NCI-H2227 (cell line): ENCODE data around the gene SUDS3.
"Not testable (repeated sequence)": the region's sequence is repeated elsewhere in the genome, so short reads cannot be mapped to it uniquely, and the experiment has no call there.

Experiments
- DNase-seq: peaks from one replicate; lab custom pipeline; 2025; ENCODE audit not compliant: unreplicated experiment; lab: John Stamatoyannopoulos, UW

Gene SUDS3

DNA sequence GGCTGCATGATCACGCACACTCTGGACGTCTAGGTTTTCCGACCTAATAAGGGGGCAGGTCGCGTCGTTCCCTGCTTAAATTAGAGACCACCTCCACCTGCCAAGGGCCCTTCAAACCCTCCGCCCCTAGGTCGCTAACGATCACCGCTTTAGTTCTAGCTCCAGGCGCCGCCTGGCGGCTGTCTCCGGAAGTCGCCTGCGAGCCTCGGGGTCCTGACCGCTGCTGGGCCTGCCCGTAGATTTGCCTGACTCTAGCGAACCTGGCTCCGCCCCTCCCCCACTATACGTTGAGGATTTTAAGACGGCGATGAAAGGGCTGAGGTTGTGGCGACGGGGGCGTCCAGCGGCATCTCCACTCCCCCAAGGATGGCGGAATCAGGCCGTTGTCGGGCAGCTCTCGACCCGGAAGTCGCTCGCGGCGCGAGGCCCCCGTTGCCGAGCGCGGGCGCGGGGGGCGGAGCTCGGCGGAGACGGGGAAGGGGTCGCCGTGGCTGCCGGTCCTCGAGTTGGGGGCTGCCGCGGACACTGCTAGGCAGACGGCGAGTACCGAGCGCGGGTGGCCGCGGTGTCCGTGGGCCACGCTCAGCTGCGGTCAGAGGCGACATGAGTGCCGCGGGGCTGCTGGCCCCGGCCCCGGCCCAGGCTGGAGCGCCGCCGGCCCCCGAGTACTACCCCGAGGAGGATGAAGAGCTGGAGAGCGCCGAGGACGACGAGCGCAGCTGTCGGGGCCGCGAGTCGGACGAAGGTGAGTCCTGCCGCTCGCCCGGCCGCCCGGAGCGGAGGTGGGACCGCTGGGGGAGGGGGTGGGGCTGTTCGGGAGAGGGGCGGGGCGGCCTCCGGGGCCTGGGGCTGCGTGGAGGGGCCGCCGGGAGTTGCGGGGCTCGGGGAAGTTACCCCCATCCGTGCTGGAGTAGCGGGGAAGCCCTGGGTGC lies at the start of gene SUDS3:
Gene SUDS3 (plus strand): TSS at position 467 of the 932 bp plus-strand sequence. CDS start 137 bp downstream, at position 604.
- DNase-seq, result peak; percentile 96

GRCh38 chr12:118326991-118327390 lies 49.4 kb upstream of the SUDS3 start:
- no peak for DNase-seq

- DNase-seq, result no peak
Observed at GRCh38 chr12:118327391-118327790, 49.0 kb upstream of the SUDS3 start.

DNA sequence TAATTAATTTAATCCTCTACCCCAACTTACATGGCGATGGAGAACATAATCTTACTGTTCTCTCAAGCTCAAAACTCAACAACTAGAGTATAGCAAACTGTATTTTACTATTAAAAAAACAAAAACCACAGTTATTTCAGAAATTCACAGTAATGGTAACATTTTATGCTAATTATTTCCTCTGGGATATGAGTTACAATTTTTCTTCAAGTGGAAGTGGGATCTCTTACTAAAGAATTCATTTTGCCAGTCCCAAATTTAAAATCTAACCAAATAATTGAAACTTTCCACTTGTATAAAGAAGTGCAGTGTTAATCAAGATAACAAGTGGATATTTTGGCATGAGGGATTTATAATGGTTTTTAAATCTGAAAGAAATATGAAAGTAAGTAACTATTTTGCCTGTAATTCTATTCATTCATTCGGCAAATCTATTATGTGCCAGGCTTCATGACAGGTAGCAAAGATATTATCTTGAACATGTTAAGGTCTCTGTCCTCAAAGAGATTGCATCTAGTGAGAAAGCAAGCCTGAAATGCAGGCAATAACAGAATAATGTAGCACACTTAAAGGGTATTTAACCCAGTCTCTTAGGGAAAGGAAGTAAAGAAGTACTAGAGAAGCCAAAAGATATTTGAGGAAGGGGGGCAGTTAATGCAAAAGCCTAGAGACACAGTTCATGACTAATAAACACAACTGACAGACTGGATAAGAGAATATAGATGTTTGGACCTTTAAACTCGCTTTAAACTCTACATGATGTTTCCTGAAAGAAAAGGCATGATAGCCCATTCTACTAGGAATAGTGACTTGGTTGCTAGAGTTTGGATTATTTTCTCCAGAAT lies 47.6 kb upstream of the SUDS3 start:
- DNase-seq, result no peak

DNA sequence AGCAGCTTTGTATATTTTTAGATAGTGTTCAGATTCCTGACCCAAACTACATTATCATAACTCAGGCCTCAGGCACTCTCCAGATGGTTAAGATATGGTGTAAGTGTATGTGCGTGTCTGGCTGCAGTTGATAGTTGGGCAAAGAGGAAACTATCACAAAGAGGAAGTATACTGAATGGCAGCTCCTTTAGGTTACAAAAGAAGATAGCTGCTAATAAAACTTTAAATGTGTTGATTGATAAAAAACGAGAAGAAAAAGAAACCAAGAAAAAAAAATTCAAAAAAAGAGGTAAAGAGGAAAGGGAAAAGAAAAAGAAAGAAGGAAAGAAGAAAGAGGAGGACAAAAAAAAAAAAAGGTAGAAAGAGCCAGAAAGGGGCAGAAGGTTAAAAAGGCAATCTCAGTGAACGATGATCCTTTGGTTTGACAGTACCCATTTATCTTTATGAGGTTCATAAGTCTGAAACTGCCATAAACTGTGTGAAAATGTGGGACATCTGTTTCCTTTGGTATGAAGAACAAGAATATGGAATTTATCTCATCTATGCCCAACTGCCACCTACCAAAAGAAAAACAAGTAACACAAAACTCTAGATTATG lies 45.8 kb upstream of the SUDS3 start:
- DNase-seq, result no peak

GRCh38 chr12:118332511-118332910 lies 43.8 kb upstream of the SUDS3 start:
- DNase-seq, result no peak

GRCh38 chr12:118334241-118334640 lies 42.1 kb upstream of the SUDS3 start:
- DNase-seq, result no peak

DNA sequence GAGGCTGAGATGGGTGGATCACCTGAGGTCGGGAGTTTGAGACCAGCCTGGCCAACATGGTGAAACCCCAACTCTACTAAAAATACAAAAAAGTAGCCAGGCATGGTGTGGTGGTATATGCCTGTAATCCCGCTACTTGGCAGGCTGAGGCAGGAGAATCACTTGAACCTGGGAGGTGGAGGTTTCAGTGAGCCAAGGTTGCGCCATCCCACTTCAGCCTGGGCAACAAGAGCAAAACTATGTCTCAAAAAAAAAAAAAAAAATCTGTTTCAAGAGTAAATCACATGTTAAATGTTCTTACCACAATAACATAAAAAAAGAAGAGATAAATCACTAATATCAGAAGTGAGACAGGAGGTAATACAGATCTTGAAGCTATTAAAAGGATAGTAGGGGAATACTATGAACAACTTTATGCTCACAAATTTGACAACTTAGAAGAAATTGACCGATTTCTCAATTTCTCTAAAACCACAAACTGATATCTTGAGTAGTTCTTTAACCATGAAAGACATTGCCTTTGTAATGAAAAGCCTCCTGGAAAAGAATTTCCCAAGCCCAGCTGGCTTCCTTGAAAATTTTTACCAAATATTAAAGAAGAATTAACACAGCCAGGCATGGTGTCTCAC lies 41.3 kb upstream of the SUDS3 start:
- no peak for DNase-seq

DNA sequence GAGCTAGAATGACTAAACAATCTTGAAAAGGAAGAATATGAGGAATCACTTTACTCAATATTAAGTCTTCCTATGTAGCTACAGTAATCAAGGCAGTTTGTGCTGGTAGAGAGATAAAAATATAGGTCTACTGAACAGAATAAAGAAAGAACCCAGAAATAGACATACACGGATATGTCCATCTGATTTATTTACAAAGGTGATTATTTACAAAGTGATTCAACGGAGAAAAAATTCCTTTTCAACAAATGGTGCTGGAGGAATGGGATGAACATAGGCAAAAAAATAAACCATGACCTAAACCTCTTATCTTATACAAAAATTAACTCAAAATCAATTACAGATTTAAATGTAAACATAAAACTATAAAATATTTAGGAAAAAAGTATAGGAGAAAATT lies 40.2 kb upstream of the SUDS3 start:
- no peak for DNase-seq

- no peak for DNase-seq
Observed at GRCh38 chr12:118337194-118337838, 39.0 kb upstream of the SUDS3 start.

GRCh38 chr12:118342090-118342489 lies 34.3 kb upstream of the SUDS3 start:
- DNase-seq, result no peak

- DNase-seq, result no peak
Observed at GRCh38 chr12:118344829-118345228, 31.5 kb upstream of the SUDS3 start.

DNA sequence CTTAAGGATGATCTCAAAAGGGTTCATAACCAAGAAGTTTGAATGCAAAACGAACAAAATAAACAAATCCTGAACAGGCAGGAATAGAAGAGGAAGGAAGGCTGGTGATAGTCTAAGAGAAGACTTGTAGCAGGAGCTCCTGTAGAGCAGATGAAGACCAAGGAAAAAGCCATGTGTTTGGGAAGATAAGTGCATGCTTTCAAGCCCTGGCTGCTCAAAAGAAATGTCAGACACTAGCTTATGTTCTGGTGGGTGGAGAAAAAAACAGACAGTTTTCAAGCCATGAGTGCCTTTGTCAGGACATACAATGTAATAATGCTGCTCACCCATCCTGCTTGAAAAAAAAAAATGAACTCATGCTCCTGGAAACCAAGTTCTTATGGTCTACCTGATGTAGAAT lies 31.0 kb upstream of the SUDS3 start:
- no peak for DNase-seq

DNA sequence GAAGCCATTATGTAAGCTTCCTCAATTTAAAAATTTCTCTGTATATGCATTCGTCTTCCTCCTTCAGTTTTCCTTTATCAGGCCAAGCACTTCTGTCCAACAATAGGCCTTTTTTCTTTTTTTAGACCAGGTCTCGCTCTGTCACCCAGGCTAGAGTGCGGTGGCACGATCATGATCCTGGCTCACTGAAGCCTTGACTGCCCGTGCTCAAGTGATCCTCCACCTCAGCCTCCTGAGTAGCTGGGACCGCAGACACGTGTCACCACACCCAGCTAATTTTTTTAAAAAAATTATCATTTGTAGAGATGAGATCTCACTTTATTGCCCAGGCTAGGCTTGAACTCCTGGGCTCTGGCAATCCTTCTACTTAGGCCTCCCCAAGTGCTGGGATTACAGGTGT lies 29.5 kb upstream of the SUDS3 start:
- DNase-seq, result no peak

- DNase-seq, result no peak
Observed at GRCh38 chr12:118347916-118348315, 28.4 kb upstream of the SUDS3 start.

- no peak for DNase-seq
Observed at GRCh38 chr12:118350908-118351559, 25.3 kb upstream of the SUDS3 start.

DNA sequence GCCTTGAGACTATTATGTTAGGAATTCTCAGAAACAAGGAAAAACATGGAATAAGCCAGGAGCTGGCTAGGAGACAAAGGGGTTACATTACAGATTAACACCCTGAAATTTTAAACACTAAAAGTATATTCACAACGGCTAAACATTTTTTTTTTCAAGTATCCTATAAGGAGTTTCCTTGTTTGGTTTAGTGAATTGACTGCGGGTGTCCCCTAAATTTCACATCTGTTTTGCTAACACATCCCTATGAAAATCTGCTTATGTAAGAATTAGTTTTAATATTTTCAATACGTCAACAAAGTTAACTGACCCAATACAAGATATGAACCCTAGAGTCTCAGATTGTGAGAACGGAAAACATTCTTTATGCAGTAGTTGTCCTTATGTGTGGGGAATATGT lies 22.6 kb upstream of the SUDS3 start:
- no peak for DNase-seq

DNA sequence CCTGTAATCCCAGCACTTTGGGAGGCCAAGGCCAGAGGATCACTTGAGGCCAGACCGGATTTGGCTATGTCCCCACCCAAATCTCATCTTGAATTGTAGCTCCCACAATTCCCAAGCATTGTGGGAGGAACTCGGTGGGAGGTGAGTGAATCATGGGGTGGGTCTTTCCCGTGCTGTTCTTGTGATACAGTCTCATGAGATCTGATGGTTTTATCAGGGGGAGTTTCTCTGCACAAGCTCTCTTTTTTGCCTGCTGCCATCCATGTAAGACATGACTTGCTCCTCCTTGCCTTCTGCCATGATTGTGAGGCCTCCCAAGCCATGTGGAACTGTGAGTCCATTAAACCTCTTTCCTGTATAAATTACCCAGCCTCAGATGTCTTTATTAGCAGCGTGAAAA lies 21.9 kb upstream of the SUDS3 start:
- DNase-seq, result not testable (repeated sequence)

DNA sequence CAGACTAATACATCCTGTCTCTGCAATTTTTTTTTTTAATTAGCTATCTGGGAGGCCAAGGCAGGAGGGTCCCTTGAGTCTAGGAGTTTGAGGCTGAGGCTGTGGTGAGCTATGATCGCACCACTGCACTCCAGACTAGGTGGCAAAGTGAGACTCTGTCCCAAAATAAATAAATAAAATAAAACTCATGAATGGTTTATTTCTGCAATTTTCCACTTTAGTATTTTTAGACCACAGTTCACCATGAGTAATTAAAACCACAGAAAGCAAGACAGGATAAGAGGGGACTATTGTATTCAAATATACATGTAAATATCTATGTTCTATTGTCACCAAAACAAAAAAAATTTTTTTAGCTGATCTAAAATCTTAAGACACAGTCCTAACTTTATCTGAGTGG lies 21.5 kb upstream of the SUDS3 start:
- no peak for DNase-seq

DNA sequence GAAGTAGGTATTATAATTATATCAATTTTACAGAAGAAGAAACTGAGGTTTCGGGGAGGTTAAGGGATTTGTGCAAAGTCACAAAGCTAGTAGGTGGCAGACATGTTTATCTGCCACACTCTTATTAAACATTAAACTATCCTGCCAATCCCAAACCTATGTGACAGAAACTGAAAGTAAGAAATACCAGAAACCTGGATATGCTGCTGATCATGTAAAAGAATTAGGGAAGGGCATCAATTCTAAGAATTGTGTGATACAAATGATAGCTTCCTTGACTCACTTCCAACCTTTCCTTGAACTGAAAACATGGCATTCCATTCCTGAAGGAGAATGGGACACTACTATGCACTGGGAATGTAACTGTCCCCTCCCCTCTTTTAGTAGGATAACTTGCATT lies 20.5 kb upstream of the SUDS3 start:
- no peak for DNase-seq
